CD4-positive, alpha-beta T cell treated with Interleukin-17A for 4 hours (primary cell): ENCODE data around the gene ALPP.
"Not testable (repeated sequence)": the region's sequence is repeated elsewhere in the genome, so short reads cannot be mapped to it uniquely, and the experiment has no call there.

Experiments
- DNase-seq: peaks from one replicate; pipeline ENCODE4 v3.0.0-alpha.2; 2020; ENCODE audit warnings: mixed read lengths

ALPP gene

GRCh38 chr2:232378735-232379151 is at the start of gene ALPP:
TSS of gene ALPP (plus strand) at chr2:232378751. CDS start at chr2:232378803, 52 bp downstream.
- DNase-seq: not testable (repeated sequence)

GRCh38 chr2:232329716-232330067 is 48.9 kb upstream of the ALPP start:
- no peak for DNase-seq

DNA sequence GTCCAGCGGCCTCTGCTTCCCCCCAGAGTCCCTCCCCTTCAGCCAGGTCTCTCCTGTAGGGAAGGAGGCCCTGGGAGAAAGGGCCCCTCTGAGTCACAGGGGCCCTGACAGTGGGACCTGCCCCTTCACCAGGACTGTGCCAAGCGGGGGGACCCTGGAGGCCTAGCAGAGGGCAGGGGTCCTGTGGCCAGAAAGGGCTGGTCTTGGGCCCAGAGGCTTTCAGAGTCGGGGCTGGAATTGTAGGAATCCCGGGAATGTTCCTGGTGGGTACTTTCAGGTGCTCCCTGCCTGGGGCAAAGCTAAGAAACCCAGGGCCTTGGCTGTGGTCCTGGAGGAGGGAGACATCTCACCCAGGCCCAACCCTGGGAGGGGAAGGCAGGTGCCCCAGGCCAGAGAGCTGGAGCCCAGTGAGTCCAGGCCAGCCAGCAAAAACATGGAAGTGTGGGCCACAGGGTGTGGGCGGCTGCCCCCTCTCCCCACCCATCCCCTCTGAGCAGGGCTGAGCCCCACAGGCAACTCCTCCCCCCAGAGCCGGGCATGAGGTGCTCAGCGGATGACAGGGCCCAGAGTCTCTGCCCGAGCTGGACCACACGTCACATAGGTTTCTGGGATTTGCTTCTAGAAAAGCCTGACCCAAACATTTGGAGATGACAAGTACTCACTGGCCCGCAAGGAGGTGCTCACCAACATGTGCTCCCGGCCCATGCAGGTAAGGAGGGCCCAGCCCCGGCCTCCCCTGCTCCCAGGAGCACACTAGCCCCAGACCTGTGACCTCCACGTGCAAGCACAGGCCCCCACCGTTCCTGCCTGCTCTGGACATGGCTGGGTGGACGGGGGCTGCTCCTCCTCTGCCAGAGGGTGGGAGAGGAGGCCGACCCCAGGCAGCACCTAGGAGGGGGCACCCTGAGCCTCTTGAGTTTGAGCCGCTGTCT is 48.2 kb upstream of the ALPP start:
- peak; percentile 1 for DNase-seq

- DNase-seq: not testable (repeated sequence)
Observed at GRCh38 chr2:232331061-232331460, 47.5 kb upstream of the ALPP start.

DNA sequence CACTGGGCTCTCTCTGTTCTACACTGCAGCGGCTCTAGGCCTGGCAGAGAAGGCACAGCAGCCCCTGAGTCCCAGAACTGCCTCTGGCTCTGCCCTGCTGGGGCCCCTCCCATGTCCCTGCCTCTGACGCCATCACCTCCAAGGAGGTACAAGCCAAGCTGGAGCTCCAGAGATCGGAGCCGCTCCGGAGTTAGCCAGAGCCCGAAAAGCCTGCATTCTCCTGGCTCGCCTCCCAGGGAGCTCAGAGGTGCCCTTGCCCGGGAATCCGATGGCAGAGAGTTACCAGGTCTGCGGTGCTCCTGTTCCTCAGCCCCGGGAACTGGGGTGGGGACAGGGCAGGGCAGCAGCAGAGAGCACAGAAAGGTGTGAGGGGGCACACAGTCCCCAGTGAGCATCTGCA is 46.9 kb upstream of the ALPP start:
- not testable (repeated sequence) for DNase-seq

- DNase-seq: peak; percentile 1
Observed at GRCh38 chr2:232332244-232332939, 46.2 kb upstream of the ALPP start.

- DNase-seq: no peak
Observed at GRCh38 chr2:232332940-232333259, 45.7 kb upstream of the ALPP start.

DNA sequence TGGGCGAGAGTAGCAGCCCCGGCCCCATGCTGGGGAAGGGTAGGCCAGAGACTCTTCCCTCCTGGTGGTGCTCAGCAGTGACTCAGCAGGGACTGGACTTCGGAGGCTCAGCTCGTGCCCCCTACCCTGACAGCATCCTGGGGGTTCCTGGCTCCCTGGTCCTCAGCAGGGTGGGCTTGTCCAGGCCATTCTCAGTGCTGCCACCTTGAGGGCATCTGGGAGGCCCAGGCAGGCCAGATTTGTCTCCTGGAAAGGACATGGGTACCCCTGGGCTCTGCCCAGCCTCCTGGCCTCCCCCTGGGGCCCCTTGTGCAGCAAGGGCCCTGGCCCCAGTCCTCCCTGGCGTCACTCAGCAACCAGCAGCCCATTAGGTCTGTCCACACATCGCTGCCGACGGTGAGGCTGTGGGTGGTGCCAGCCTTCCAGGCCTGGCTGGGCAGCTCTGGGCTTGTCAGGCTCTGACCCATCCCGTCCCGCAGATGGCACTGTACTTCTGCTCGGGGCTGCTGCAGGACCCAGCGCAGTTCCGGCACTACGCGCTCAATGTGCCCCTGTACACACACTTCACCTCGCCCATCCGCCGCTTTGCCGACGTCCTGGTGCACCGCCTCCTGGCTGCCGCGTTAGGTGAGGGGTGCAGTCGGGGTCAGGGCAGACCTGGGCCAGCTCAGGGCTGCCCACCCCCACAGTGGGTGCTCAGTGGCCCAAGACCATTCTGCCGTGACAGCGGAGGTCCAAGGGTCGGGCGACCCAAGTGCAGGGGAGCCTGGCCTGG is 45.0 kb upstream of the ALPP start:
- peak; percentile 16 for DNase-seq

GRCh38 chr2:232334136-232334884 is 44.2 kb upstream of the ALPP start:
- not testable (repeated sequence) for DNase-seq

GRCh38 chr2:232334885-232335205 is 43.7 kb upstream of the ALPP start:
- not testable (repeated sequence) for DNase-seq

GRCh38 chr2:232335206-232335858 is 43.2 kb upstream of the ALPP start:
- peak; percentile 1 for DNase-seq

DNA sequence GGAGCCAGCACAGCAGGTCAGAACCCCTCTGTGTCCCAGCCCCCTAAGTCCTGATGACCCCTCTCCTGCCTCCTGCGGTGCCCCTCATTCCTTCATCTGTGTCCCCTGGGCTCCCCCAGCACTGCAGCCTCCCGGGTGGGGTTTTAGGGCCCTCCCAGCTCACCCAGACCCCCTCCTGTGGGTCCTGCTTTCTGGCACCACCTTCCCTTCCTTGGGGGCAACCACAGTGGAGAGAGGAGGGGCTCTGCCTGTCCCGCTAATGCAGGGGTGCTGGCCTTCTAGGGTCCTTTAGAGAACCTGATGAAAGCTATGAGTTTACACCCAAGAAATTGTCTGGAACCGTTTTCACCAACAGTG is 42.7 kb upstream of the ALPP start:
- DNase-seq: peak; percentile 1

GRCh38 chr2:232336241-232336736 is 42.3 kb upstream of the ALPP start:
- no peak for DNase-seq

DNA sequence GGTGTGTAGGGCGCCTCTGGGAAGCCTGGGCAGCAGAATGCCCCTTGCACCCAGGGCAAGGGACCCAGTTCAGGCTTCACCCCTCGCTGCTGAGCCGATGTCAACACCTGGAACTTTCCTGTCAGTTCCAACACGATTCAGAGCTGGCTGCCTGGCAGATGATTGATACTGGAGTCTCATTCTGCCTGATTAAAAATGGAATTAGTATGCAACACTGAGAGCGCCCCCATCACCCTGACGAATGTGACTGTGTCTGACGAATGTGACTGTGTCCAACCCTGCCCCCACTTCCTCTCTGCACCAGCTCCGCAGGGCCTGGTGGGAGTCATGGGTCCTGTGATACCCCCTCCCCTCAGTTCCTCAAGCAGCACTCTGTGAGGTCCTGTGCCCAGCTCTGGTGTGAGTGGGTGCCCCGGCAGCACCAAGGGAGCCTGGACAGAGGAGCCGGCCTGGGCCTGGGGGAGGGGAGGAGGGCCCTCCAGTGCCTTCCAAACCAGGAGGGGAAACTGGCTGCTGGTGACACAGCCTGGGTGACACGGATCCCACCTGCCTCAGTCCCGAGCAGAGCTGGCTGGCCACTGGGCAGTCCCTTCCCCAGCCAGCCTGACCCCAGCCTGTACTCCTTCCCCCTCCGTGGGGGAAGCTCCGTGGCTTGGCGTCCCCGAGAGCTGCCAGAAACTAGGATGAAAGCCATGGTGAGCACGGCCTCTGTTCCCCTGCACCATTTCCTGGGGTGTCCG is 41.4 kb upstream of the ALPP start:
- DNase-seq: no peak

GRCh38 chr2:232338094-232338758 is 40.3 kb upstream of the ALPP start:
- not testable (repeated sequence) for DNase-seq

DNA sequence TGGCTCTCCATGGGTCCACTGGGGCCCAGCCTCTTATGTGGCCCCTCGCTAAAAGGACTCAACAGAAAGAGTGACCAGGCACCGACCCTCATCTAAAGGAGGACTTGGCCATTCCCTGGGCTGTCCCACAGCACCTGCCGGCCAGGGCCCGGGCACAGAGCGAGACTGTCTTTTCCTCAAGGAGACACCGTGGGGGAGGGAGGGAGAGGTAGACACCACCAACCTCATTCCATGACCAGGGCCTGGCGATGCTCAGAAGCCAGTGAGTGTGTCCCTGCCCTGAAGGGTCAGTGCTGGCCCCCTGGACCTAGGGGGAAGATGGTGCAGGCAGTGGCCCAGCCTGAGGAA is 39.8 kb upstream of the ALPP start:
- no peak for DNase-seq

DNA sequence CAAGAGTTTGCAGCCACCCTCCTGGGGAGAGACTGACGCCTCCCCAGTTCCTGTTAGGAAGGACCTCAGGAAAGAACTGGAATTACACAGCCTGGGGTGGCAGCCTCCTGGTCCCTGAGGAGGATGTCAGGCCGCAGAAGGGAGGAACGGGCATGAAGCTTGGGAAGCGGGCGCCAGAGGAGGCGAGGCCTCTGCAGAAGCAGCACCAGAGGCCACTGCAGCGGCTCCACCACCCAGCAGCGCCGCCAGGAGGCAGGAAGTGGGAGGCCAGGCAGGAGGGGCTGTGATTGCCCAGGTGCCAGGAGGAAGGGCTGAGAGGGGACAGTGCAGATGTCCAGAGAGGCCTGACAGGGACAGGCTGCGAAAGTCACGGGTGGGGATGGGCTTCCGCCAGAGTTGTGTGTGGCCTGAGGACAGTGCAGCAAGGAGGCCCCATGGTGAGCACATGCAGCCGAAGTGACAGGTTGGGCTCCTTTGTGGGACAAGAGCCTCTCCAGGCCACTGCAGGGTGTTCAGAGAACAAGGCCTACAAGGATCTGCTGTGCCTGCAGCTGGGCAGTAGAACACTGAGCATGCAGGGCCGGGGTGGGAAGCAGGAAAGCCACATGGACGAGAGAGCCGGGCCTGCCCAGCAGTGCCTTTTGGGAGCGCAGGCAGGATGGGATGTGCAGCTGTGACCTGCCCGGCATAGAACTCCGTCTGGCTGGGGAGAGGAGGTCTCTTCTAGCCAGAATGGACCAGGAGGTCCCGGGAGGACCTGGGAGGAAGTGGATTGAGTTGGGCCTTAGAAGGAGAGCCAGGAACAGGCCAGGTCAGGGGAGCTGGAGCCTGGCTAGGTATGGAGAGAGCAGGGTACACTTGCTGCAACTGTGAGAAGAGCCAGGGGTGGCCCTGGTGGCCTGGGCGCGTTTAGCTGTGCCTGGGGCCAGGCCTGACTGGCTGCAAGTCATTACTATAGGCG is 39.1 kb upstream of the ALPP start:
- DNase-seq: no peak

- no peak for DNase-seq
Observed at GRCh38 chr2:232340171-232340935, 38.2 kb upstream of the ALPP start.
